Activated T-cell treated with anti-CD3 and anti-CD28 coated beads, Interleukin-2, amount 50 U/mL, for 24 hours (primary cell): Measurements from ENCODE around the gene S100A11.
"Not testable (repeated sequence)": the region's sequence is repeated elsewhere in the genome, so short reads cannot be mapped to it uniquely, and the experiment has no call there.

Source experiments
- DNase-seq: peaks from one replicate; pipeline ENCODE4 v3.0.0-alpha.2; 2020
- H3K27ac Mint-ChIP-seq: 2 replicates; pipeline ENCODE4 v1.8.0; 2020; ENCODE audit warnings: mild to moderate bottlenecking, mixed read lengths
- H3K27me3 Mint-ChIP-seq: 2 replicates; pipeline ENCODE4 v1.8.0; 2020; ENCODE audit warnings: mixed read lengths
- H3K36me3 Mint-ChIP-seq: 2 replicates; pipeline ENCODE4 v1.8.0; 2020; ENCODE audit warnings: low read depth, mixed read lengths
- H3K4me1 Mint-ChIP-seq: 2 replicates; pipeline ENCODE4 v1.8.0; 2020; ENCODE audit warnings: low read depth, mixed read lengths
- H3K4me3 Mint-ChIP-seq: 2 replicates; pipeline ENCODE4 v1.8.0; 2020; ENCODE audit warnings: mild to moderate bottlenecking, moderate library complexity, mixed read lengths
- H3K9me3 Mint-ChIP-seq: 2 replicates; pipeline ENCODE4 v1.8.0; 2020; ENCODE audit warnings: mixed read lengths

S100A11 gene

DNA sequence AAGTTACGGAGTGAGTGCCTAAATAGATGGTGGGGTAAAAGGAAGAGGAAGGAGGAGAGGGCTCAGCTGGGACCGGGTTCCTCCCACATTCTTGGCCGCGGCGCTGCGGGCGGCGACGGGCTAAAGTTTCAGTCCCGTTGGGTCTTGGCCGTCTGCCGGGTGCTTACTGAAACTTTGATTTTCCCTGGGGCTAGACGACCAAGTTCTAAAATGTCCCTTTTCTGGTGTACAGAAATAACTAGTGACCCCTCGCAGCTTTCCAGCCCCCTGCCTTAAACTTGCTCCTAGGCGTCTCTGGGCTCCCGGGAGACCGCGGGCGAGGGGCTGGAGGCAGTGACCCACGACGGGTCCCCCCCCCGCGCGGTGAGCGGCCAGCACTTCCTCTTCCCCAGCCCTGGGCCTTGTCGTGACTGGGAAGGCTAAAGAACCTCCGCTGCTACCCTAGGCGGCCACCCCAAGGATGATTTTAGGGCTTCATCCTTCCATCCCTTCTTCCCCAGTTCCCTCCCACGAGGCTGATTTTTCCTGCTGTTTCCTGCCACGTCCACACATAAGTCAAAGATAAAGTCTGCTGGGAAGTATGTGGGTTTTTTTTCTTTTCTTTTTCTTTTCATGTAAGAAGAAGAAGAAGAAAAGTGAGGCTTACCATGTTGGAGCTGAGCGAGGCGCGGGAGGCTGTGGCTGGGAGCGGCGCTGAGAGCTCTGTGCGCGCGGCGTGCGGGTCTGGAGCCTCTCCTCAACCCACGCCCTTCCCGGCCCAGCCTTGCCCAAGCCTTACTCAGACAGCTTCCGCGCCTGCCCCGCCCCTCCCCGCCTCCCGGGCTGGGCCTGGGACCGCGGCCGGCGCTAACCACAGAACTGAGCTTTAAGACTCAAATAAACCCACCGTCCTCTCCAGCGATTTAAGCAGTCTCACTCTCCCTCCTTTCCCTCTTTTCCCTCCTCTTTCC lies at the start of gene S100A11:
TSS of gene S100A11 (minus strand) at position 738 of the 950 bp plus-strand sequence. CDS start at position 649, 89 bp downstream.
- Mint-ChIP-seq H3K36me3 (peaks cover 51% of the 10 kb centered on the region), H3K4me1 (peaks cover 42% of the 10 kb centered on the region), H3K9me3 (peaks cover 3% of the 10 kb centered on the region), H3K27ac (peak within 1 kb of the TSS; percentile 97), H3K27me3 (no peaks in the 10 kb centered on the region), H3K4me3 (peak within 1 kb of the TSS; percentile 96)
- peak; percentile 85 for DNase-seq

DNA sequence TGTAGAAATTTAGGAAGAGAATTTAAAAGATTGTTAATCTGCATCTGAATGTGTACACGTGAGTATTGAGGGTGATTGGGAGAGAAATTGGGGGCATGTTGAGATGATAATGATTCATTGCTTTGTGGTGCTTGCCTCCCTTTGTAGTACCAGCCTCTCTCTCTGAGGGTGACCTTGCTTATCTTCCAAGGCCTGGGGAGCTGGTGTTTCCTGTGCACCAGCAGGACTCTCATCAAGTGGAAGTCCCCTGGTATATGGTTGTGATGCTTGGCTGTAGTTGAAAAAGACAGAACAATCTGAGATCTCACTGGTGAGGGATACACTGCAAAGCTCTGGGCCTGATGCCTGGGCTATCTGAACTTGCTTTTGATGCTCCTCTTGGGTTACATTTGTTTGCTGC lies 48.0 kb upstream of the S100A11 start:
- Mint-ChIP-seq H3K27me3 (peaks cover 12% of the 10 kb centered on the region), H3K4me3 (no peak overlapping the region), H3K9me3 (no peaks in the 10 kb centered on the region), H3K36me3 (no peaks in the 10 kb centered on the region), H3K27ac (no peak overlapping the region), H3K4me1 (no peaks in the 10 kb centered on the region)
- no peak for DNase-seq

GRCh38 chr1:152081026-152081425 lies 44.2 kb upstream of the S100A11 start:
- not testable (repeated sequence) for DNase-seq, H3K27ac Mint-ChIP-seq, H3K4me1 Mint-ChIP-seq, H3K4me3 Mint-ChIP-seq, H3K9me3 Mint-ChIP-seq, H3K36me3 Mint-ChIP-seq
- H3K27me3 Mint-ChIP-seq = peaks cover 12% of the 10 kb centered on the region

GRCh38 chr1:152080494-152080893 lies 43.7 kb upstream of the S100A11 start:
- not testable (repeated sequence) for H3K36me3 Mint-ChIP-seq, DNase-seq, H3K4me1 Mint-ChIP-seq, H3K9me3 Mint-ChIP-seq, H3K27ac Mint-ChIP-seq, H3K4me3 Mint-ChIP-seq
- H3K27me3 Mint-ChIP-seq = peaks cover 12% of the 10 kb centered on the region

DNA sequence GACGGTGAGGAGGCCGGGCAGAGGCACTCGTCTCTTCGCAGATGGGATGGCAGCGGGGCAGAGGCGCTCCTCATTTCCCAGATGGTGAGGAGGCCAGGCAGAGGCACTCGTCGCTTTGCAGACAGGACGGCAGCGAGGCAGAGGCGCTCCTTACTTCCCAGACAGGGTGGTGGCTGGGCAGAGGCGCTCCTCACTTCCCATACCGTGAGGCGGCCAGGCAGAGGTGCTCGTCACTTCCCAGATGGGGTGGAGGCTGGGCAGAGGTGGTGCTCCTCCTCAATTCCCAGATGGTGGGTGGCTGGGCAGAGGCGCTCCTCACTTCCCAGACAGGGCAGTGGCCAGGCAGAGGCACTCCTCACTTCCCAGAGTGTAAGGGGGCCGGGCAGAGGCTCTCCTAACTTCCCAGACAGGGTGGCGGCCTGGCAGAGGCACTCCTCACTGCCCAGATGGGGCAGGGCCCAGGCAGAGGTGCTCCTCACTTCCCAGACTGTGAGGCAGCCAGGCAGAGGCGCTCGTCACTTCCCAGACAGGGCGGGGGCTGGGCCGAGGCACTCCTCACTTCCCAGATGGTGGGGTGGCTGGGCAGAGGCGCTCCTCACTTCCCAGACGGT lies 42.1 kb upstream of the S100A11 start:
- H3K27ac Mint-ChIP-seq = no peak overlapping the region
- no peaks in the 10 kb centered on the region for H3K4me1 Mint-ChIP-seq
- H3K4me3 Mint-ChIP-seq = no peak overlapping the region
- no peaks in the 10 kb centered on the region for H3K9me3 Mint-ChIP-seq
- DNase-seq = no peak
- peaks cover 21% of the 10 kb centered on the region for H3K27me3 Mint-ChIP-seq
- H3K36me3 Mint-ChIP-seq = no peaks in the 10 kb centered on the region

DNA sequence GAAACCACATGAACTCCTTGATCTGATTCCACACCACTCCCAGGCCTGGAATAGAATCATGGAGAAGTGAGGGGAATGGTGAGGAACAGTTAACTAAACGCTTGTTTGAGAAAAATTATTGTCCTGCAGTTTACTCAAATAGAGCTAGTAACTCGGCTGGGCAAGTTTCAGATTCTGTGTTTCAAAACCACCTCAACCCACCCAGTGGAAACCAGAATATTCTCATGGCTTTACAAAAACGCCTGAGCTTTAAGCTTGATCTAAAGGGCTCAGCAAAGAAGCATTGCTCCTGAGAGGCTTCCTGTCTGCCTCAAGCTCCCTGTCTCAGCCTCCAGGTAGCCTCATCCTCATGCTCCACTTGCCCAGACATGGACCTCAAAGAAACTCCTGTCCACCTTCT lies 35.5 kb upstream of the S100A11 start:
- H3K4me1 Mint-ChIP-seq = no peaks in the 10 kb centered on the region
- H3K27ac Mint-ChIP-seq = no peak overlapping the region
- H3K4me3 Mint-ChIP-seq = no peak overlapping the region
- H3K36me3 Mint-ChIP-seq = no peaks in the 10 kb centered on the region
- no peaks in the 10 kb centered on the region for H3K9me3 Mint-ChIP-seq
- H3K27me3 Mint-ChIP-seq = peaks cover 42% of the 10 kb centered on the region
- DNase-seq = no peak

- H3K4me1 Mint-ChIP-seq = no peaks in the 10 kb centered on the region
- H3K4me3 Mint-ChIP-seq = no peak overlapping the region
- peaks cover 46% of the 10 kb centered on the region for H3K27me3 Mint-ChIP-seq
- no peak for DNase-seq
- H3K36me3 Mint-ChIP-seq = no peaks in the 10 kb centered on the region
- no peak overlapping the region for H3K27ac Mint-ChIP-seq
- no peaks in the 10 kb centered on the region for H3K9me3 Mint-ChIP-seq
Observed at GRCh38 chr1:152071123-152071522, 34.3 kb upstream of the S100A11 start.

DNA sequence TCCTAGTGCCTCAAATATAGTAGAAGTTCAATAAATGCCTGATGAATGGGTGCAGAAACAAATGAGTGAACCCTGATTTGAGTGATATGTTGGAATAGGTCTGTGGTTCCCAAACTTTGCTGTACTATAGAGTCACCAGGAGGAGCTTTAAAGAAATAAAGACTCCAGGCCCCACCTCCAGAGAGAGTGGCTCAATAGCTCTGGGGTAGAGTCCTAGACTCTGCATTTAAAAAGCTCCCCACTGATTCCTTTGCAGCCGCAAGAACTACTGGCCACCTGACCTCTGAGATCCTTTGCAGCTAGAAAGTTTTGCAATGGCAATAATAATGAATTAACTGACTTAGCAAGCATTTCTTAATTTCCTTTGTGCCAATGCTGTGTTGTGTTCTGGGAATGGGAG lies 31.1 kb upstream of the S100A11 start:
- Mint-ChIP-seq H3K9me3 (no peaks in the 10 kb centered on the region), H3K27ac (no peak overlapping the region), H3K36me3 (no peaks in the 10 kb centered on the region), H3K4me1 (no peaks in the 10 kb centered on the region), H3K4me3 (no peak overlapping the region), H3K27me3 (peaks cover 44% of the 10 kb centered on the region)
- DNase-seq = no peak

- no peak overlapping the region for H3K4me3 Mint-ChIP-seq
- H3K27ac Mint-ChIP-seq = no peak overlapping the region
- H3K4me1 Mint-ChIP-seq = no peaks in the 10 kb centered on the region
- peaks cover 38% of the 10 kb centered on the region for H3K27me3 Mint-ChIP-seq
- DNase-seq = no peak
- H3K9me3 Mint-ChIP-seq = no peaks in the 10 kb centered on the region
- no peaks in the 10 kb centered on the region for H3K36me3 Mint-ChIP-seq
Observed at GRCh38 chr1:152067150-152067549, 30.3 kb upstream of the S100A11 start.

DNA sequence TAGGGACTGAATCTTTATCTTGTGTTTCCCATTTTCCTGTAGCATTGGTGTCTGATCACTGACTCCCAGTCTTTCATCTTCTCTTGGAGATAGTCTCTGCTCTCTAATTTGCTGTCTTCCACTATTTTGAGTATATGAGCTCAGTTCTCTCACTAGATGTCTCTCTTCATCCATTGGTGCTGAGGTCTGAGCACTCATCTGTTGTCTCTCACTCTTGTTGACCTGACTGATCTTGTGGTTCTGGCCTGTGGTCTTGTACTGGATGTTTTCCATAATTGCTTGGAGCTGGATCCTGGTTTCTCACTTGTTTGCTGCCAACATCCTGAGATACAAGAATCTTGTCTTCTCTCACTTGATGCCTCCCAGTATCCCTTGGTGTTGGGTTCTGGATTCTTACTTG lies 25.1 kb upstream of the S100A11 start:
- no peaks in the 10 kb centered on the region for H3K9me3 Mint-ChIP-seq

GRCh38 chr1:152053375-152053774 lies 16.6 kb upstream of the S100A11 start:
- Mint-ChIP-seq H3K4me3 (no peak overlapping the region), H3K9me3 (no peaks in the 10 kb centered on the region), H3K27me3 (peaks cover 13% of the 10 kb centered on the region), H3K4me1 (peaks cover 13% of the 10 kb centered on the region), H3K27ac (no peak overlapping the region), H3K36me3 (no peaks in the 10 kb centered on the region)
- DNase-seq = no peak

More for the DNA sequence above, 25.1 kb upstream of the S100A11 start:
- Mint-ChIP-seq H3K27ac (no peak overlapping the region), H3K27me3 (peaks cover 25% of the 10 kb centered on the region), H3K4me3 (no peak overlapping the region), H3K4me1 (no peaks in the 10 kb centered on the region), H3K36me3 (no peaks in the 10 kb centered on the region)
- no peak for DNase-seq

DNA sequence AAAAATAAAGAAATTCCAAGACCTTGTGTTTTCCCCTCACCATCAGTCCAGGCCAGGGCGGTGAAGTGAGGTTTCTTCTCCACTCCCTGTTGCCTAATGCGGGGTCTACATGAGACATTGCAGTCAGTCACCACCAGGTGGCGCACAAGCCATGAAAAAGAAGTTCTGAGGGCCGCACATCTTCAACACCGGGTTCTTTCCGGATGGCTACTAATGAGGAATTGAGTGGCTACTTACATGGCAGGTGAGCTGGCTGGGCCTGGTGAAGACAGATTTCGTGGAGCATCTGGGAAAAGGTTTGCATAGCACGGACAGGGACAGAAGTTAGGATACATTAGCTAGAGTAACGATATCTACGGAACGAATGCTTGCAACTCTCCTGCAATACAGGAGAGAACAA lies 15.8 kb upstream of the S100A11 start:
- H3K36me3 Mint-ChIP-seq = no peaks in the 10 kb centered on the region
- no peaks in the 10 kb centered on the region for H3K9me3 Mint-ChIP-seq
- peak; percentile 89 for DNase-seq
- peaks cover 7% of the 10 kb centered on the region for H3K27me3 Mint-ChIP-seq
- H3K4me1 Mint-ChIP-seq = peaks cover 20% of the 10 kb centered on the region
- H3K27ac Mint-ChIP-seq = no peak overlapping the region
- no peak overlapping the region for H3K4me3 Mint-ChIP-seq

- peaks cover 6% of the 10 kb centered on the region for H3K27me3 Mint-ChIP-seq
- no peaks in the 10 kb centered on the region for H3K9me3 Mint-ChIP-seq
- H3K36me3 Mint-ChIP-seq = no peaks in the 10 kb centered on the region
- H3K27ac Mint-ChIP-seq = no peak overlapping the region
- H3K4me1 Mint-ChIP-seq = peaks cover 28% of the 10 kb centered on the region
- no peak overlapping the region for H3K4me3 Mint-ChIP-seq
- DNase-seq = no peak
Observed at GRCh38 chr1:152050886-152051675, 14.3 kb upstream of the S100A11 start.

GRCh38 chr1:152049291-152050083 lies 12.7 kb upstream of the S100A11 start:
- DNase-seq = no peak
- Mint-ChIP-seq H3K27ac (no peak overlapping the region), H3K4me1 (peaks cover 37% of the 10 kb centered on the region), H3K9me3 (no peaks in the 10 kb centered on the region), H3K4me3 (no peak overlapping the region), H3K36me3 (no peaks in the 10 kb centered on the region), H3K27me3 (peaks cover 6% of the 10 kb centered on the region)
